H1 (cell line): ENCODE results near the gene NR5A2.

ENCODE experiments used
- CBX5 ChIP-seq: fragments of 300-800, 300-1000 bp; sonication (generic); IDR thresholded peaks from 2 replicates; pipeline ENCODE4 v1.7.1; 2016; ENCODE audit warnings: antibody characterized with exemption, low read length, low read depth
- CBX8 ChIP-seq: fragments of 300-800, 300-1000 bp; sonication (generic); IDR thresholded peaks from 2 replicates; pipeline ENCODE4 v1.7.1; 2016; ENCODE audit warnings: low read depth, low read length, borderline replicate concordance
- POLR2AphosphoS5 ChIP-seq: IDR thresholded peaks from 2 replicates; pipeline ENCODE4 v1.6.1; 2011; ENCODE audit warnings: low read depth, low read length
- RAD21 ChIP-seq, 2 experiments: IDR thresholded peaks in 1 of 2; conservative IDR thresholded peaks in 1 of 2; 2 replicates each; pipeline ENCODE4 v1.6.1; 2011; ENCODE audit warnings: low read depth in 2 of 2, low read length in 2 of 2, improper control_type of control experiment in 1 of 2, inconsistent platforms in 1 of 2, mild to moderate bottlenecking in 1 of 2, moderate library complexity in 1 of 2
- TEAD4 ChIP-seq: IDR thresholded peaks from 2 replicates; pipeline ENCODE4 v1.6.1; 2012; ENCODE audit warnings: low read depth, low read length, inconsistent platforms, mixed read lengths
- ZNF274 ChIP-seq: IDR thresholded peaks from 2 replicates; pipeline ENCODE4 v1.7.0; 2012; ENCODE audit warnings: low read length, borderline replicate concordance; ENCODE audit errors: extremely low read depth
- TF ChIP-seq, protein P1 (sequence below): fragments of 300-600 bp; sonication (generic); IDR thresholded peaks from 2 replicates; pipeline ENCODE4 v1.7.1; 2012; ENCODE audit warnings: low read length, moderate library complexity, mild to moderate bottlenecking, inconsistent platforms; ENCODE audit not compliant: insufficient replicate concordance
- TF ChIP-seq, protein P2 (sequence below), 3 experiments: IDR thresholded peaks; 1 replicate in 2 of 3; 2 replicates in 1 of 3; pipeline versions ENCODE4 v1.5.1 to v1.6.1; 2011; ENCODE audit warnings: low read length in 3 of 3, mild to moderate bottlenecking in 3 of 3, inconsistent platforms in 2 of 3, low read depth in 1 of 3, moderate library complexity in 1 of 3; ENCODE audit not compliant: insufficient read depth in 1 of 3; ENCODE audit errors: control extremely low read depth in 1 of 3

- TF ChIP-seq CBX8, result no peak
- TF ChIP-seq ZNF274, result no peak
- TF ChIP-seq RAD21 (IDR thresholded peaks at IDR 0.05 in 1 of 2, conservative IDR thresholded peaks at IDR 0.05 in 1 of 2; ENCODE audit: low read depth in 2 of 2, low read length in 2 of 2), result no peak
- TF ChIP-seq, protein P1, sequence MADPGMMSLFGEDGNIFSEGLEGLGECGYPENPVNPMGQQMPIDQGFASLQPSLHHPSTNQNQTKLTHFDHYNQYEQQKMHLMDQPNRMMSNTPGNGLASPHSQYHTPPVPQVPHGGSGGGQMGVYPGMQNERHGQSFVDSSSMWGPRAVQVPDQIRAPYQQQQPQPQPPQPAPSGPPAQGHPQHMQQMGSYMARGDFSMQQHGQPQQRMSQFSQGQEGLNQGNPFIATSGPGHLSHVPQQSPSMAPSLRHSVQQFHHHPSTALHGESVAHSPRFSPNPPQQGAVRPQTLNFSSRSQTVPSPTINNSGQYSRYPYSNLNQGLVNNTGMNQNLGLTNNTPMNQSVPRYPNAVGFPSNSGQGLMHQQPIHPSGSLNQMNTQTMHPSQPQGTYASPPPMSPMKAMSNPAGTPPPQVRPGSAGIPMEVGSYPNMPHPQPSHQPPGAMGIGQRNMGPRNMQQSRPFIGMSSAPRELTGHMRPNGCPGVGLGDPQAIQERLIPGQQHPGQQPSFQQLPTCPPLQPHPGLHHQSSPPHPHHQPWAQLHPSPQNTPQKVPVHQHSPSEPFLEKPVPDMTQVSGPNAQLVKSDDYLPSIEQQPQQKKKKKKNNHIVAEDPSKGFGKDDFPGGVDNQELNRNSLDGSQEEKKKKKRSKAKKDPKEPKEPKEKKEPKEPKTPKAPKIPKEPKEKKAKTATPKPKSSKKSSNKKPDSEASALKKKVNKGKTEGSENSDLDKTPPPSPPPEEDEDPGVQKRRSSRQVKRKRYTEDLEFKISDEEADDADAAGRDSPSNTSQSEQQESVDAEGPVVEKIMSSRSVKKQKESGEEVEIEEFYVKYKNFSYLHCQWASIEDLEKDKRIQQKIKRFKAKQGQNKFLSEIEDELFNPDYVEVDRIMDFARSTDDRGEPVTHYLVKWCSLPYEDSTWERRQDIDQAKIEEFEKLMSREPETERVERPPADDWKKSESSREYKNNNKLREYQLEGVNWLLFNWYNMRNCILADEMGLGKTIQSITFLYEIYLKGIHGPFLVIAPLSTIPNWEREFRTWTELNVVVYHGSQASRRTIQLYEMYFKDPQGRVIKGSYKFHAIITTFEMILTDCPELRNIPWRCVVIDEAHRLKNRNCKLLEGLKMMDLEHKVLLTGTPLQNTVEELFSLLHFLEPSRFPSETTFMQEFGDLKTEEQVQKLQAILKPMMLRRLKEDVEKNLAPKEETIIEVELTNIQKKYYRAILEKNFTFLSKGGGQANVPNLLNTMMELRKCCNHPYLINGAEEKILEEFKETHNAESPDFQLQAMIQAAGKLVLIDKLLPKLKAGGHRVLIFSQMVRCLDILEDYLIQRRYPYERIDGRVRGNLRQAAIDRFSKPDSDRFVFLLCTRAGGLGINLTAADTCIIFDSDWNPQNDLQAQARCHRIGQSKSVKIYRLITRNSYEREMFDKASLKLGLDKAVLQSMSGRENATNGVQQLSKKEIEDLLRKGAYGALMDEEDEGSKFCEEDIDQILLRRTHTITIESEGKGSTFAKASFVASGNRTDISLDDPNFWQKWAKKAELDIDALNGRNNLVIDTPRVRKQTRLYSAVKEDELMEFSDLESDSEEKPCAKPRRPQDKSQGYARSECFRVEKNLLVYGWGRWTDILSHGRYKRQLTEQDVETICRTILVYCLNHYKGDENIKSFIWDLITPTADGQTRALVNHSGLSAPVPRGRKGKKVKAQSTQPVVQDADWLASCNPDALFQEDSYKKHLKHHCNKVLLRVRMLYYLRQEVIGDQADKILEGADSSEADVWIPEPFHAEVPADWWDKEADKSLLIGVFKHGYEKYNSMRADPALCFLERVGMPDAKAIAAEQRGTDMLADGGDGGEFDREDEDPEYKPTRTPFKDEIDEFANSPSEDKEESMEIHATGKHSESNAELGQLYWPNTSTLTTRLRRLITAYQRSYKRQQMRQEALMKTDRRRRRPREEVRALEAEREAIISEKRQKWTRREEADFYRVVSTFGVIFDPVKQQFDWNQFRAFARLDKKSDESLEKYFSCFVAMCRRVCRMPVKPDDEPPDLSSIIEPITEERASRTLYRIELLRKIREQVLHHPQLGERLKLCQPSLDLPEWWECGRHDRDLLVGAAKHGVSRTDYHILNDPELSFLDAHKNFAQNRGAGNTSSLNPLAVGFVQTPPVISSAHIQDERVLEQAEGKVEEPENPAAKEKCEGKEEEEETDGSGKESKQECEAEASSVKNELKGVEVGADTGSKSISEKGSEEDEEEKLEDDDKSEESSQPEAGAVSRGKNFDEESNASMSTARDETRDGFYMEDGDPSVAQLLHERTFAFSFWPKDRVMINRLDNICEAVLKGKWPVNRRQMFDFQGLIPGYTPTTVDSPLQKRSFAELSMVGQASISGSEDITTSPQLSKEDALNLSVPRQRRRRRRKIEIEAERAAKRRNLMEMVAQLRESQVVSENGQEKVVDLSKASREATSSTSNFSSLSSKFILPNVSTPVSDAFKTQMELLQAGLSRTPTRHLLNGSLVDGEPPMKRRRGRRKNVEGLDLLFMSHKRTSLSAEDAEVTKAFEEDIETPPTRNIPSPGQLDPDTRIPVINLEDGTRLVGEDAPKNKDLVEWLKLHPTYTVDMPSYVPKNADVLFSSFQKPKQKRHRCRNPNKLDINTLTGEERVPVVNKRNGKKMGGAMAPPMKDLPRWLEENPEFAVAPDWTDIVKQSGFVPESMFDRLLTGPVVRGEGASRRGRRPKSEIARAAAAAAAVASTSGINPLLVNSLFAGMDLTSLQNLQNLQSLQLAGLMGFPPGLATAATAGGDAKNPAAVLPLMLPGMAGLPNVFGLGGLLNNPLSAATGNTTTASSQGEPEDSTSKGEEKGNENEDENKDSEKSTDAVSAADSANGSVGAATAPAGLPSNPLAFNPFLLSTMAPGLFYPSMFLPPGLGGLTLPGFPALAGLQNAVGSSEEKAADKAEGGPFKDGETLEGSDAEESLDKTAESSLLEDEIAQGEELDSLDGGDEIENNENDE, result no peak
- TF ChIP-seq, protein P2, sequence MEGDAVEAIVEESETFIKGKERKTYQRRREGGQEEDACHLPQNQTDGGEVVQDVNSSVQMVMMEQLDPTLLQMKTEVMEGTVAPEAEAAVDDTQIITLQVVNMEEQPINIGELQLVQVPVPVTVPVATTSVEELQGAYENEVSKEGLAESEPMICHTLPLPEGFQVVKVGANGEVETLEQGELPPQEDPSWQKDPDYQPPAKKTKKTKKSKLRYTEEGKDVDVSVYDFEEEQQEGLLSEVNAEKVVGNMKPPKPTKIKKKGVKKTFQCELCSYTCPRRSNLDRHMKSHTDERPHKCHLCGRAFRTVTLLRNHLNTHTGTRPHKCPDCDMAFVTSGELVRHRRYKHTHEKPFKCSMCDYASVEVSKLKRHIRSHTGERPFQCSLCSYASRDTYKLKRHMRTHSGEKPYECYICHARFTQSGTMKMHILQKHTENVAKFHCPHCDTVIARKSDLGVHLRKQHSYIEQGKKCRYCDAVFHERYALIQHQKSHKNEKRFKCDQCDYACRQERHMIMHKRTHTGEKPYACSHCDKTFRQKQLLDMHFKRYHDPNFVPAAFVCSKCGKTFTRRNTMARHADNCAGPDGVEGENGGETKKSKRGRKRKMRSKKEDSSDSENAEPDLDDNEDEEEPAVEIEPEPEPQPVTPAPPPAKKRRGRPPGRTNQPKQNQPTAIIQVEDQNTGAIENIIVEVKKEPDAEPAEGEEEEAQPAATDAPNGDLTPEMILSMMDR (IDR thresholded peaks at IDR 0.05; ENCODE audit: control extremely low read depth in 1 of 3, insufficient read depth in 1 of 3, low read depth in 1 of 3, low read length in 3 of 3), result no peak
- no peak for TF ChIP-seq CBX5
- no peak for TF ChIP-seq POLR2AphosphoS5
- TF ChIP-seq TEAD4, result no peak
These were observed 134.7 kb downstream of the NR5A2 start for GRCh38 chr1:200162258-200162657.
